Cardiac ventricle fibroblast (primary cell): ENCODE results near the gene BLMH. TPM values are rescaled to one million over a fixed set of nuclear protein-coding genes. Genes with fewer than 3 reads are reported as not detected.

Experiments used
- total RNA-seq: library from RNA; depleted of rRNA; stranded (reverse); fragments of >200 nt; gene quantifications from 2 replicates; pipeline ENCODE4 v1.2.3, GENCODE V29; 2015

Gene BLMH
- 33.2 and 33.8 TPM in 2 replicates for total RNA-seq

DNA sequence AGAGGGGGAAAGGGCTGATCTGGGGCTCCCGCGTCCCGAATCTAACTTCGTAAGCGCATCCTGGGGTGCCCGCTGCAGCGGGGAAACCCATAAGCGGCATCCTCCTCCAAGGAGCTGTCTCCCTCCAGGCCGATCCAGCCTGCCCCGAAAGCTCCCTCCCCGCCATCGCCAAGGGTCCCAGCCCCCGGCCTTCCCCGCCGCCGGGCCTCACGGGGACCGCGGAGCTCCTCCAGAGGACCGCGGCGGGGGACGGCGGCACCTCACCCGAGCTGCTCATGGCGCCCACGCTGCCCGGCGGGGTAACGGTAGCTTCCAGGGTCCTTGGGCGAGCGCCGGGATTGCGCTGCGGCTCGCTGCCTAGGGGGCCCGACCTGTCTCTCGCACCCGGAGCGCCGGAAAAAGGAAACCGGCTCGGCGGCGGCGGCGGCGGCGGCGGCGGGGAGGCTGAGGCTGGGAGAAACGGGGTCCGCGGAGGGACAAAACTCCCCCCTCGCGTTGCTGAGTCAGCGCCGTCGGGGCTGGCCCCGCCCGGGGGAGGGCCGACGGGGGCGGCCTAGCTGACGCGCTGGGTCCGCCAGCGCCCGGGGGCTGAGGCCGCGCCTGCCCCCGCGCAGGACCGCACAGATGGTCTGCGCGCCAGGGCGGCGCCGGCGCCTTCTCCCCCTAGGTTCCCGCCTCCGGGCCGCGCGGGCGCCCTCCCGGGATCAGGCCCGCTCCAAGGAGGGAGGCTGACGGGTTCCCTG is at the start of gene BLMH:
TSS of gene BLMH (minus strand) at position 402 of the 743 bp plus-strand sequence. CDS start at position 277, 125 bp downstream.

GRCh38 chr17:30333503-30334360 is 42.0 kb upstream of the BLMH start, which contains the start of gene TMIGD1:
TSS of gene TMIGD1 (minus strand) at chr17:30334057. CDS start at chr17:30332133, 1,924 bp downstream.

GRCh38 chr17:30235386-30236296 is 56.1 kb downstream of the BLMH start, which contains the start of gene SLC6A4:
TSS of gene SLC6A4 (minus strand) at chr17:30235697. CDS start at chr17:30221958, 13,739 bp downstream.

Other genes with a start within 250 kb of the BLMH start
- 8.7 and 12.9 TPM in 2 replicates for gene NSRP1, start 175.1 kb downstream of the BLMH start, total RNA-seq
- gene SLC6A4, start 56.2 kb downstream of the BLMH start, total RNA-seq: 0.06 and 0.15 TPM in 2 replicates
- gene TMIGD1, start 42.1 kb upstream of the BLMH start, total RNA-seq: not detected in 2 replicates
- 308 and 458 TPM in 2 replicates for gene CPD, start 87.0 kb upstream of the BLMH start, total RNA-seq
- 32.0 and 36.3 TPM in 2 replicates for gene GOSR1, start 185.5 kb upstream of the BLMH start, total RNA-seq